ENCODE data around the gene HIP1. TPM values are rescaled to one million over a fixed set of nuclear protein-coding genes. Genes with fewer than 3 reads are reported as not detected.
"Not testable (repeated sequence)": the region's sequence is repeated elsewhere in the genome, so short reads cannot be mapped to it uniquely, and the experiment has no call there.

The HIP1 gene
- total RNA-seq, 2 experiments from 2014 or later = 2.1 to 2.3 TPM

GRCh38 chr7:75492020-75492419, 246.7 kb downstream of the HIP1 start, which contains the start of gene SPDYE5:
Gene SPDYE5, plus strand, starts transcription at chr7:75492320. Its CDS starts 1,728 bp downstream, at chr7:75494048.
- CTCF ChIA-PET; H3K4me3 Mint-ChIP-seq; H3K4me1 Mint-ChIP-seq (ENCODE audit: low read depth); H3K36me3 Mint-ChIP-seq (ENCODE audit: low read depth); H3K27ac Mint-ChIP-seq; intact Hi-C loops (cut with micrococcal nuclease); DNase-seq; H3K9me3 Mint-ChIP-seq; H3K27me3 Mint-ChIP-seq (ENCODE audit: low read depth): not testable (repeated sequence)

- H3K27me3 Mint-ChIP-seq (ENCODE audit: low read depth); H3K36me3 Mint-ChIP-seq (ENCODE audit: low read depth); intact Hi-C loops (cut with micrococcal nuclease); CTCF ChIA-PET; H3K9me3 Mint-ChIP-seq: not testable (repeated sequence)
- peak; percentile 94 for DNase-seq
- Mint-ChIP-seq H3K27ac (peak within 1 kb of the TSS; percentile 80), H3K4me1 (ENCODE audit: low read depth) (peaks cover 10% of the 10 kb centered on the region), H3K4me3 (peak within 1 kb of the TSS; percentile 84)
Observed at GRCh38 chr7:75485979-75486643, 252.6 kb downstream of the HIP1 start, which contains the start of gene POM121C. Gene POM121C, minus strand, starts transcription at chr7:75486299. Its CDS starts 44,803 bp downstream, at chr7:75441496.

GRCh38 chr7:75485355-75485978, 253.3 kb downstream of the HIP1 start:
- H3K36me3 Mint-ChIP-seq (ENCODE audit: low read depth); H3K27me3 Mint-ChIP-seq (ENCODE audit: low read depth); CTCF ChIA-PET; intact Hi-C loops (cut with micrococcal nuclease); H3K9me3 Mint-ChIP-seq: not testable (repeated sequence)
- DNase-seq = peak; percentile 6
- peak overlapping the region; percentile 84 for H3K4me3 Mint-ChIP-seq
- peak overlapping the region; percentile 66 for H3K27ac Mint-ChIP-seq
- H3K4me1 Mint-ChIP-seq (ENCODE audit: low read depth) = peaks cover 10% of the 10 kb centered on the region

Other genes starting within 250 kb of the HIP1 start
- not detected for gene SPDYE5, start 246.6 kb downstream of the HIP1 start, total RNA-seq
- gene CCL26, start 33.3 kb upstream of the HIP1 start, total RNA-seq = not detected
- gene CCL24, start 74.9 kb upstream of the HIP1 start, total RNA-seq = not detected
- 10 to 100 TPM; 21.5 to 24.0 TPM for gene RHBDD2, start 140.1 kb upstream of the HIP1 start, total RNA-seq
- 10 to 100 TPM; 22.9 to 26.0 TPM for gene POR, start 176.2 kb upstream of the HIP1 start, total RNA-seq